NOMO-1 (cell line): ENCODE measurements around the gene PXN.
"Not testable (repeated sequence)": the region's sequence is repeated elsewhere in the genome, so short reads cannot be mapped to it uniquely, and the experiment has no call there.

Experiments used
- DNase-seq, 2 experiments: peaks; one replicate each; lab custom pipeline; 2025; ENCODE audit not compliant: unreplicated experiment in 2 of 2; lab: John Stamatoyannopoulos, UW

Gene PXN

GRCh38 chr12:120211904-120212283 is 53.6 kb downstream of the PXN start:
- no peak for DNase-seq

- DNase-seq, result no peak
Measured at GRCh38 chr12:120211243-120211903, 54.2 kb downstream of the PXN start.

- no peak for DNase-seq
Measured at GRCh38 chr12:120209851-120210250, 55.7 kb downstream of the PXN start.

DNA sequence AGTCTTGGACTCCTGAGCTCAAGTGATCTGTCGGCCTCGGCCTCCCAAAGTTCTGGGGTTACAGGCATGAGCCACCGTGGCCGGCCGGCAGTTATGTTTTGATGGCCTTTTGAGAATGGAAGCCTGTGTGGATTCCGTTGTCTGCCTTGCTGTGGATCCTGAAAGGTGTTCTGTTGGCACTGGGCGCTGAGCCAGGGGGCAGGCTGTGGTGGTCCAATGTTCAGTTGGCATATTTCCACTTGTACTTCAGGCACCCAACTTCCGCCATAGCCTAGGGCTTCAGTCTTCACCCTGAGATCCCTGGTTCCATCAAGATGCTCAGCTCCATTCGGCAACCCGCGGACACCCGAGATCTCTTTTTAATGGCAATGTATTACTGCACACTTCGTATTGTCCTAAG is 58.3 kb downstream of the PXN start:
- DNase-seq, result no peak

GRCh38 chr12:120206781-120207180 is 58.7 kb downstream of the PXN start:
- DNase-seq, result not testable (repeated sequence)

DNA sequence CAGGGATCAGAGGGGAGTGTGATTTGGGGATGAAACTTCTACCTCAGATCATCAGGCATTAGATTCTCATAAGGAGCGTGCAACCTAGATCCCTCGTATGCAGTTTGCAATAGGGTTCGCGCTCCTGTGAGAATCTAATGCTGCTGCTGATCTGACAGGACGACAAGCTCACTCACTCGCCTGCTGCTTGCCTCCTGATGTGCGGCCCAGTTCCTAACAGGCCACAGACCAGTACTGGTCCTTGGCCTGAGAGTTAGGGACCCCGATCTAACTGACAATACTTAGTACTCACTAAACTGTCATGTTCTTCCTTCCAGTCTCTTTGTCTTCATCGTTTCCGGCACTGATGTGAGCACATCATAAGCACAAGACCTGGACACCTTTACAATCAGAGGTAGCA is 59.3 kb downstream of the PXN start:
- DNase-seq, result no peak

GRCh38 chr12:120204171-120204570 is 61.4 kb downstream of the PXN start:
- DNase-seq, result no peak

DNA sequence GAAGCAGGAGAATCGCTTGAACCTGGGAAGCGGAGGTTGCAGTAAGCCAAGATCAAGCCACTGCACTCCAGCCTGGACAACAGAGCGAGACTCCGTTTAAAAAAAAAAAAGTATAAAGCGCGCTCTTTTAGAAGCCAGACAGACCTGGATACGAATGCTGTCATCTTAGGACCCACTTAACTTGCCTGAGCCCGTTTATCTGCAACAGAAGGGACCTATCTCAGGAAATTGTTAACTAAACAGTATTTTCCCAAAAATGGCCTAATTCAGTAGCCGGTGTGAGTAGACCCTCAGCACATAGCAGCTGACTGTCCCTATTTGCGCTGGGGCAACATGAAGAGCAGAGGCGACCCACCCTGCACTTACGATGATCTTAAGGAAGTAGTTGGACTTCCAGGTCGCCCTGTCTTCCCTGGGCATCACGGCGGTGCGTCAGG is 65.1 kb downstream of the PXN start:
- DNase-seq, result no peak

DNA sequence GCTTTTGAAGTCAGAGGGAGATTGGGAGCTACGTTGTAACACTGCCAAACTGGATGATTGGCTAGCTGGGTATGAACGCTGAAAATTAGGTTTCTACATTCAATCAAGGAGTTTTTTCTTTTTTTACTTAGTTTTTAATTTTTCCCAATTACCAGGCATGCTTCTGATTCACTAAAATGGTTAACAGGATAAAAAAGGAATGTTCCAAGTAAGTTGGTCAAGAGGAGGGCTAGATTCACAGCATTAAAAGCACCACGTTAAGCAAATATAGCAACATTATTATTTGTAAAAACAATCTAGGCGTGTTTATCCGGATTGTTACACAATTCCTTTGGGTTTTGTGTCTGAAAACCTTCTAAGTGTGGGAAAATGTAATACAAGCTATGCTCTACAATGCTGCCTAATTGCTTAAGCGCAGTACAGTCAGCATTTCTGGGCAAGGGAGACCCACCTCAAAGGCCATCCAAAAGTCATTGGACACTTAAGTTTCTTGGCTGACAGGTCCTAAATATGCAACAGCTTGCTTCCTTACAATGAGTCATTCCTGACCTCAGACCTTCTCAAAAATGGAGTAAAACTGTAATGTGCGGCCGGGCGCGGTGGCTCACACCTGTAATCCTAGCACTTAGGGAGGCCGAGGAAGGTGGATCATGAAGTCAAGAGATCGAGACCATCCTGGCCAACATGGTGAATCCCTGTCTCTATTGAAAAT is 65.8 kb downstream of the PXN start:
- DNase-seq, result peak in 1 of 2 experiments; percentile 46

DNA sequence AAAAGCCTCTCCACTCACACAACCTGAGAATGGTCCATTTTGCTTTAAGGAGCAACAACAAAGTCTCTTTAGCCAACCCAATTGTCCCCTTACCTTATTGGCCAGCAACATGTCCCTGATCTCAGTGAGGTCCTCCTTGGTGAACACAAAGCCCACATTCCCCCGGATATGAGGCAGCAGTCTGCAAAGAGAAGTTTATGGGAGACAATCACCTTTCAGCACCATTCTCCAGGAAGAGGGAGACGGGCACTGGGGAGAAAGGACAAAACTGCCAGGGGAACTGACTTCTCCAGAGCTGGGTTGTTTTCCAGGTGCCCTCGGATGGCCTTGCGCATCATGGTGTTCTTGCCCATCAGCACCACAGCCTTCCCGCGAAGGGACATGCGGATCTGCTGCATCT is 66.5 kb downstream of the PXN start:
- no peak for DNase-seq

DNA sequence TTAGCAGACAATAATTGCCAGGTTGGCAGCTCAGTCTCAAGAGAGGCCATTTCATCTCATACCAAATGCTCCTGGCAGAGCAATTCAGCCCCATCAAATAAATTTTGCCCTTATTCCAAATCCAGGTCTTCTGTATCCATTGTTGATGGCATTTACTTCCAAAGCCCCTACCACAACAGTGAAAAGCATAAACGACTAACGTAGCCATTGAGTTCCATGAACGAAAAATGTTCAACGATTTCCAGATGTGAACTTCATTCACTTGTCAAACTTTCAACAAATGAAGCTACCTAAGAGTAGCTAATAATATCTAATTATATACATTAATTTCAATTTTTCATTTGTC is 68.0 kb downstream of the PXN start:
- no peak for DNase-seq

- DNase-seq, result not testable (repeated sequence)
Measured at GRCh38 chr12:120196817-120197541, 68.6 kb downstream of the PXN start.

GRCh38 chr12:120196363-120196762 is 69.2 kb downstream of the PXN start:
- no peak for DNase-seq

- peak; percentile 61 to 70 for DNase-seq
Measured at GRCh38 chr12:120194534-120195395, 70.8 kb downstream of the PXN start, which contains the start of gene GCN1. TSS of gene GCN1 (minus strand) at chr12:120194715. CDS start at chr12:120194697, 18 bp downstream.

- DNase-seq, result no peak
Measured at GRCh38 chr12:120194226-120194533, 71.3 kb downstream of the PXN start.

- DNase-seq, result not testable (repeated sequence)
Measured at GRCh38 chr12:120193286-120193685, 72.2 kb downstream of the PXN start.

DNA sequence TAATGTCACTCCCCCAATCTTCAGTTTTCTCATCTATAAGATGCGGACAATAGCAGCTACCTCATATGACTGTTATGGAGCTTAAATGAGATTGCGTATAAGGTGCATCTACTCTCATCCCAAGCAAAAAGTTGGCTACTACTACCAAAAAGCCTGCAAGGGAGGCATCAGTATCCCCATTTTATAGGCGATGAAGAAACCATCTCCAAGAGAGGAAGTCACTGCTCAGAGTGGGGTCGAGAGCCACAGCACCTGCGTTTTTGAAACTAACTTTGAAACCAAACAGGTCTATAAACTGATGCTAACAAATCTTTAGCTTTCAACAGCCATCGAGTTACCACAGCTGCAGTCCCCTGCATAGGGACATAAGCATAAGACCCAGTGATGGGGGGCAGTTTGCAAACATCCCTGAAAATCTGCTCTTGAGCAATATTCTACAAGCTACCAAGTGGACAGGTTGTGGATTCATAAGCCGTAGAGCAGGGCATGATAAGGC is 74.5 kb downstream of the PXN start:
- DNase-seq, result no peak

- DNase-seq, result no peak
Measured at GRCh38 chr12:120190386-120190785, 75.1 kb downstream of the PXN start.

GRCh38 chr12:120186654-120187053 is 78.9 kb downstream of the PXN start:
- DNase-seq, result no peak

- no peak for DNase-seq
Measured at GRCh38 chr12:120183211-120183631, 82.3 kb downstream of the PXN start.
